GM18909 (cell line): ENCODE results near the gene CCL22.
A peak's percentile ranks its signal among the peaks of the same experiment; 100 is the strongest.
"Not testable (repeated sequence)": the region's sequence is repeated elsewhere in the genome, so short reads cannot be mapped to it uniquely, and the experiment has no call there.

Experiments used
- ATAC-seq: cut with Tn5 transposase; IDR thresholded peaks from one replicate; pipeline ENCODE4 v1.9.1; 2021; ENCODE audit warnings: mild to moderate bottlenecking; ENCODE audit not compliant: unreplicated experiment, poor library complexity

CCL22 gene

GRCh38 chr16:57373117-57373947, 14.7 kb downstream of the CCL22 start:
- ATAC-seq, result no peak

GRCh38 chr16:57374067-57374534, 15.5 kb downstream of the CCL22 start:
- no peak for ATAC-seq

GRCh38 chr16:57374925-57375465, 16.4 kb downstream of the CCL22 start:
- not testable (repeated sequence) for ATAC-seq

- ATAC-seq, result no peak
These were observed 17.8 kb downstream of the CCL22 start for GRCh38 chr16:57376313-57376818.

DNA sequence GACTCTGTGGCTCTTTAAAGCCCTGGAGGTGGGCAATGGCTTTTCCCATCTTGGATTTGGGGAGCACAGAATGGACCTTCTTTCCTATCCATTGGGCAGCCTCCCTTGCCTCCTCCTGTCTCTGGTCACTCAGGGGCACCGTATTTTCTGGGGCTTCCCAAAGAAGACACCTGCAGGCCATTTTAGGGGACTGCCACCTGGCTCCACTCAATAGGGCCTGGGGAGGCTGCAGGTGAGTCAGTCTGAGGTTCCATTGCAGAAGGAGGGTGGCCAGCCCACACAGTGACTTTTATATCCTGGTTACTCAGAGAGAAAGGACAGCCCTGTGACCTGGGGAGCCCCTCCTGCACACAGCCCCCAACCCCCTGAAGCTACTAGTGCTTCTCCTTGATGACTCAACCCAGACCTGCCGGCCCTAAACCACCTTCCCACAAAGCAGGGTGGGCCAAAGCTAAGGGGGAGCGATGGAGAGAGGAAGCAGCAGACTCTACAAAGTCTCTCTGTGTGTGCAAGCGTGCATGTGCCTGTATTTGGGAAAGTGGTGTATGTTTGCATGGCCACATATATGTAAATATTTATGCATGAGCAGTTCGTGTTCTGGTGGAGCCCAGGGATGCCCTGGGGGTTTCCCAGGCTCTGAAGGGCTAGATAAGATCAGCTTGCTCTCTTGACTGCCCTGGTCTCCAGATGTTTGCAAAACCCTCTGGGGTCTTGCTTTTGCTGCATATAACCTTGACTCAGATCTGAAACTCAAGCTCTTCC, 18.7 kb downstream of the CCL22 start:
- peak; percentile 75 for ATAC-seq

DNA sequence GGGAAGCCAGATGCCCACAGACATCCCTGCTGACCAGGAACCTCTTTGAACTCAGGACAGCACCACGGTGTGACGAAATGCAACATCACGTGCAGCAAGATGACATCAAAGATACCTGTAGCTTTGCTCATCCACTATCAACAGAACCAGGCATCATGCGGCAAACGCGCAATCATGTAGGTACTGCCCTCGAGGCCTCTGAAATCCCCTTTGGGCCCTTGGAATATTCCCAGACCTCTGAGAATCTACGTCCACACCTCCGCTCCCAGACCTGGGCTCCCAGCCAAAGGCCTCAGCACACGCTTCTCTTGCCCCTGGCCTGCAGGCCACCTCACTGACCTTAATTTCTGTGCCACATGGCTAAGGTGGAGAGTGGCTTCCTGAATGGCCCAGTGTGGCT, 21.0 kb downstream of the CCL22 start:
- no peak for ATAC-seq

DNA sequence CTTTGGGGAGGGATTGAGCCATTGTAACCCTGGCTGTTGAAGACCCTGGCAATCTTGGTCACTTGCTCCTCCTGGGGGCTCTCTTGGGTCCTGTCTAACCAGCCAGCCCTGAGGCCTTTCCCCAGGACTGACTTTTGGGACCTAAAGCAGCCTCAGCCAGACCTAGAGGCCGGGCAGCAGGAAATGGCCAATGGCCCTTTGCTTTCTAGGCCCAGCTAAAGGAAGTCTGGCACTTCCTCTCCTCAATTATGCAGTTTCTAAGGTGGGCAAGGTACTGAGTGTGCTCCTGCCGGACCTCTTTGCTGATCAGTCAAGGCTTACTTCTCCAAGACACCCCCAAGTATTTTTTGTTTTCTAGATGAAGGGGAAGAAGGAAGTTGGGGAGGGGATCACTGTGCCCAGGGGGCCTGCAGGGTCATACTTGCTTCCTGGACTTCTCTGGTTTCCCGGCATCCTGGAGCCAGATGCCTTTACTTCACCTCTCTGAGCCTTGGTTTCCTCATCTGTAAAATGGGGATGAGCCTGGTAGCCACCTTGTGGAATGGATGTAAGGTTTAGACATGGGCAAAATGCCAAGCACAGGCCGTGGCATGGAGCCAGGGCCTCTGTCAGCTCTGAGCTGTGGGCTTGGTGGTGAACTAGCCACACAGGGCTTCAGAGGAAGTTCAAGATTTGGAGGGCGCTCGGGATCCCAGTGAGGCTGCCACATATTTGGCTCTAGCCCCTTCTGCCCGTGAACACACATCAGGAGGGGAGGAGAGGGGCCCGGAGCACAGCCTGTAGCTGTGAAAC, 22.3 kb downstream of the CCL22 start:
- no peak for ATAC-seq

DNA sequence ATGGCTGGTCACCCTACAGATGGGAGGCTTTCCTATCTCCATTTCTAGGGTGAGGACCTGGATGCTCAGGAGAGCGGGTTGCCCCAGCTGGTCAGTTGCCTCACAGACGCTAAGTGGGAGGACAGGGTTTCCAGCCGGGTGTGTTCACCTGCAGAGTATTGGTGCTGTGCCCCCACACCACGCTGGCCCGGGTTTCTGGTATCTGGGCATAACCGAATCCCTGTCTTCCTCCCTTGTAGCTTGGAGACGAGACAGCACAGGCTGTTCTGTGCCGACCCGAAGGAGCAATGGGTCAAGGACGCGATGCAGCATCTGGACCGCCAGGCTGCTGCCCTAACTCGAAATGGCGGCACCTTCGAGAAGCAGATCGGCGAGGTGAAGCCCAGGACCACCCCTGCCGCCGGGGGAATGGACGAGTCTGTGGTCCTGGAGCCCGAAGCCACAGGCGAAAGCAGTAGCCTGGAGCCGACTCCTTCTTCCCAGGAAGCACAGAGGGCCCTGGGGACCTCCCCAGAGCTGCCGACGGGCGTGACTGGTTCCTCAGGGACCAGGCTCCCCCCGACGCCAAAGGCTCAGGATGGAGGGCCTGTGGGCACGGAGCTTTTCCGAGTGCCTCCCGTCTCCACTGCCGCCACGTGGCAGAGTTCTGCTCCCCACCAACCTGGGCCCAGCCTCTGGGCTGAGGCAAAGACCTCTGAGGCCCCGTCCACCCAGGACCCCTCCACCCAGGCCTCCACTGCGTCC, 23.4 kb downstream of the CCL22 start:
- no peak for ATAC-seq

DNA sequence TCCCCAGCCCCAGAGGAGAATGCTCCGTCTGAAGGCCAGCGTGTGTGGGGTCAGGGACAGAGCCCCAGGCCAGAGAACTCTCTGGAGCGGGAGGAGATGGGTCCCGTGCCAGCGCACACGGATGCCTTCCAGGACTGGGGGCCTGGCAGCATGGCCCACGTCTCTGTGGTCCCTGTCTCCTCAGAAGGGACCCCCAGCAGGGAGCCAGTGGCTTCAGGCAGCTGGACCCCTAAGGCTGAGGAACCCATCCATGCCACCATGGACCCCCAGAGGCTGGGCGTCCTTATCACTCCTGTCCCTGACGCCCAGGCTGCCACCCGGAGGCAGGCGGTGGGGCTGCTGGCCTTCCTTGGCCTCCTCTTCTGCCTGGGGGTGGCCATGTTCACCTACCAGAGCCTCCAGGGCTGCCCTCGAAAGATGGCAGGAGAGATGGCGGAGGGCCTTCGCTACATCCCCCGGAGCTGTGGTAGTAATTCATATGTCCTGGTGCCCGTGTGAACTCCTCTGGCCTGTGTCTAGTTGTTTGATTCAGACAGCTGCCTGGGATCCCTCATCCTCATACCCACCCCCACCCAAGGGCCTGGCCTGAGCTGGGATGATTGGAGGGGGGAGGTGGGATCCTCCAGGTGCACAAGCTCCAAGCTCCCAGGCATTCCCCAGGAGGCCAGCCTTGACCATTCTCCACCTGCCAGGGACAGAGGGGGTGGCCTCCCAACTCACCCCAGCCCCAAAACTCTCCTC, 24.1 kb downstream of the CCL22 start:
- ATAC-seq, result no peak

DNA sequence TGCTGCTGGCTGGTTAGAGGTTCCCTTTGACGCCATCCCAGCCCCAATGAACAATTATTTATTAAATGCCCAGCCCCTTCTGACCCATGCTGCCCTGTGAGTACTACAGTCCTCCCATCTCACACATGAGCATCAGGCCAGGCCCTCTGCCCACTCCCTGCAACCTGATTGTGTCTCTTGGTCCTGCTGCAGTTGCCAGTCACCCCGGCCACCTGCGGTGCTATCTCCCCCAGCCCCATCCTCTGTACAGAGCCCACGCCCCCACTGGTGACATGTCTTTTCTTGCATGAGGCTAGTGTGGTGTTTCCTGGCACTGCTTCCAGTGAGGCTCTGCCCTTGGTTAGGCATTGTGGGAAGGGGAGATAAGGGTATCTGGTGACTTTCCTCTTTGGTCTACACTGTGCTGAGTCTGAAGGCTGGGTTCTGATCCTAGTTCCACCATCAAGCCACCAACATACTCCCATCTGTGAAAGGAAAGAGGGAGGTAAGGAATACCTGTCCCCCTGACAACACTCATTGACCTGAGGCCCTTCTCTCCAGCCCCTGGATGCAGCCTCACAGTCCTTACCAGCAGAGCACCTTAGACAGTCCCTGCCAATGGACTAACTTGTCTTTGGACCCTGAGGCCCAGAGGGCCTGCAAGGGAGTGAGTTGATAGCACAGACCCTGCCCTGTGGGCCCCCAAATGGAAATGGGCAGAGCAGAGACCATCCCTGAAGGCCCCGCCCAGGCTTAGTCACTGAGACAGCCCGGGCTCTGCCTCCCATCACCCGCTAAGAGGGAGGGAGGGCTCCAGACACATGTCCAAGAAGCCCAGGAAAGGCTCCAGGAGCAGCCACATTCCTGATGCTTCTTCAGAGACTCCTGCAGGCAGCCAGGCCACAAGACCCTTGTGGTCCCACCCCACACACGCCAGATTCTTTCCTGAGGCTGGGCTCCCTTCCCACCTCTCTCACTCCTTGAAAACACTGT, 25.0 kb downstream of the CCL22 start:
- ATAC-seq, result no peak

- ATAC-seq, result no peak
These were observed 25.9 kb downstream of the CCL22 start for GRCh38 chr16:57384248-57385070.

DNA sequence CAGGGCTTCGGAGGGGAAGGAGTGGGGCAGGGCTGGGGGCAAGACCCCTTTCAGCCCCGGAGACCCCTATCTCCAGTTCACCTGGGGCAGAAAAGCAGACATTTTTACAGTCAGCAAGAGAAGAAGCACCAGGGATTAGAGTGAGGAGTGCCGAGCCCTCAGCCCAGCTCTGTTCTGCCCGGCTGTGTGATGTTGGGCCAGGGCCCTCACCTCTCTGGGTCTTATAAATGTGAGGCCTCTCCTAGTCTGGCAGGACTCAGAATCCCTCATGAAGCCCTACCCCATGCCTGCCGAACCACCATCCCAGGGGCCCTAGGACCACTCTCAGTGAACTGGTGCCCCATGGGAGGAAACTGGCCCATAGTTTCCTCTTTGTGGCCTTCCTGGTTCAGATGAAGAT, 26.5 kb downstream of the CCL22 start:
- no peak for ATAC-seq

DNA sequence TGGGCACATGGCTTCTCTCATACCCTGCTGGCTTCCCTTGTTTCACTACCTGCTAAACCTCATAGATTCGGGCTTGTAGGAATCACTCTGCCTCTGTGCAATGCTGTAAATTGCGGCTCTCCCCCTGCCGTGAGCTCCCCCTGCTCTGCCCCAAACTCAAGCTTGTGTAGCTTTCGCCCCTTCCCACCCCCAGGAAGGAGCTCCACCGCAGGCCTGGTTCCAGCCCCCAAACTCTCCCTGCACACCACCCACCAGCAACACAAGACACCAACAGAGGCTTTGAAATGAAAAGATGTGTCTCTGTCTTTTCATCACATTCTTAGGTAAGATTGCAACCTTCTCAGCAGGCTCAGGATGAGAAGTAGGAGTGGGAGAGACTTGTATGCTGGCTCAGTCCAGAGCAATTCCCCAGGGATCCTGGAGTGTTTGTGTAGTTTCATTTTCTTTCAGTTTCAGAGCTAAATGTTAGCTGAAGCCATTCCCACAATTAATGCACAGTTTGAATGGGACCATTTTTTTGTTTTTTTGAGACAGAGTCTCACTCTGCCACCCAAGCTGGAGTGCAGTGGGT, 27.9 kb downstream of the CCL22 start:
- no peak for ATAC-seq

GRCh38 chr16:57387598-57388354, 29.2 kb downstream of the CCL22 start:
- ATAC-seq, result no peak

GRCh38 chr16:57388359-57389086, 29.9 kb downstream of the CCL22 start:
- no peak for ATAC-seq
